WTC11 (cell line): ENCODE measurements around the gene FAM227B. TPM values are rescaled to one million over a fixed set of nuclear protein-coding genes. Genes with fewer than 3 reads are reported as not detected.

ENCODE experiments used
- ATAC-seq: fragments of 200-7000 bp; cut with Tn5 transposase; 2 replicates; pipeline ENCODE4 v1.10.0; 2021; ENCODE audit warnings: mild to moderate bottlenecking, moderate library complexity
- CTCF ChIA-PET: fragments of 300-600 bp; sonication (Branson Sonifier 250); formaldehyde crosslinking; loops from one replicate; lab custom pipeline; 2021; ENCODE audit warnings: antibody characterized with exemption; lab: Charles Lee
- POLR2A ChIA-PET: fragments of 350-600 bp; sonication (Branson Sonifier 250); formaldehyde crosslinking; loops from one replicate; lab custom pipeline; 2021; ENCODE audit warnings: antibody characterized with exemption; lab: Charles Lee
- DNase-seq: peaks from one replicate; pipeline ENCODE4 v3.0.0; 2021; ENCODE audit warnings: low spot score
- H3K27ac Mint-ChIP-seq: 2 replicates; pipeline ENCODE4 v1.8.0; 2021; ENCODE audit warnings: mixed read lengths
- H3K27me3 Mint-ChIP-seq: 2 replicates; pipeline ENCODE4 v1.8.0; 2021; ENCODE audit warnings: low read depth, mild to moderate bottlenecking, moderate library complexity, mixed read lengths
- H3K36me3 Mint-ChIP-seq: 2 replicates; pipeline ENCODE4 v1.8.0; 2021; ENCODE audit warnings: mixed read lengths
- H3K4me1 Mint-ChIP-seq: 2 replicates; pipeline ENCODE4 v1.8.0; 2022; ENCODE audit warnings: mixed read lengths
- H3K4me3 Mint-ChIP-seq: 2 replicates; pipeline ENCODE4 v1.8.0; 2021; ENCODE audit warnings: mild to moderate bottlenecking, moderate library complexity, mixed read lengths
- H3K9me3 Mint-ChIP-seq: 2 replicates; pipeline ENCODE4 v1.8.0; 2021; ENCODE audit warnings: mixed read lengths
- CREB1 ChIP-seq: sonication (generic); formaldehyde crosslinking; IDR thresholded peaks from 2 replicates; pipeline ENCODE4 v1.8.0; 2023; ENCODE audit warnings: mild to moderate bottlenecking, missing genetic modification reagents
- CTCF ChIP-seq: fragments of 200-600 bp; IDR thresholded peaks from 2 replicates; pipeline ENCODE4 v1.8.0; 2022; ENCODE audit warnings: antibody characterized with exemption
- E2F4 ChIP-seq: sonication (generic); formaldehyde crosslinking; IDR thresholded peaks from 2 replicates; pipeline ENCODE4 v1.8.1; 2022; ENCODE audit warnings: low read depth, mild to moderate bottlenecking, moderate library complexity, missing genetic modification reagents, borderline replicate concordance
- ETV6 ChIP-seq: sonication (generic); formaldehyde crosslinking; IDR thresholded peaks from 2 replicates; pipeline ENCODE4 v1.8.1; 2022; ENCODE audit warnings: mild to moderate bottlenecking, missing genetic modification reagents
- FOXK1 ChIP-seq: sonication (generic); formaldehyde crosslinking; IDR thresholded peaks from 2 replicates; pipeline ENCODE4 v1.8.0; 2022; ENCODE audit warnings: mild to moderate bottlenecking, moderate library complexity, missing genetic modification reagents
- GTF2I ChIP-seq: fragments of 250-450 bp; sonication (Bioruptor Pico); conservative IDR thresholded peaks from 2 replicates; pipeline ENCODE4 v1.4.0; 2021; ENCODE audit warnings: mild to moderate bottlenecking
- HMGA2 ChIP-seq: fragments of 250-450 bp; sonication (Bioruptor Pico); IDR thresholded peaks from 2 replicates; pipeline ENCODE4 v1.4.0; 2021; ENCODE audit warnings: mild to moderate bottlenecking, moderate library complexity
- HMGXB4 ChIP-seq: sonication (generic); formaldehyde crosslinking; IDR thresholded peaks from 2 replicates; pipeline ENCODE4 v1.8.1; 2023; ENCODE audit warnings: mild to moderate bottlenecking, moderate library complexity, missing genetic modification reagents
- JAZF1 ChIP-seq: fragments of 250-450 bp; sonication (Bioruptor Pico); IDR thresholded peaks from 2 replicates; pipeline ENCODE4 v1.9.0; 2021; ENCODE audit warnings: moderate library complexity, mild to moderate bottlenecking, inconsistent platforms
- KAT7 ChIP-seq: sonication (generic); formaldehyde crosslinking; IDR thresholded peaks from 2 replicates; pipeline ENCODE4 v1.8.1; 2023; ENCODE audit warnings: missing genetic modification reagents, mild to moderate bottlenecking, borderline replicate concordance
- MLX ChIP-seq: sonication (generic); formaldehyde crosslinking; IDR thresholded peaks from 2 replicates; pipeline ENCODE4 v1.8.1; 2023; ENCODE audit warnings: mild to moderate bottlenecking, missing genetic modification reagents, moderate library complexity
- NFYB ChIP-seq: sonication (generic); formaldehyde crosslinking; conservative IDR thresholded peaks from 2 replicates; pipeline ENCODE4 v1.8.0; 2022; ENCODE audit warnings: low read depth, missing genetic modification reagents
- NR1H2 ChIP-seq: sonication (generic); formaldehyde crosslinking; IDR thresholded peaks from 2 replicates; pipeline ENCODE4 v1.9.0; 2021; ENCODE audit warnings: mild to moderate bottlenecking, moderate library complexity, missing genetic modification reagents
- NR2C2 ChIP-seq: sonication (generic); formaldehyde crosslinking; IDR thresholded peaks from 2 replicates; pipeline ENCODE4 v1.8.0; 2022; ENCODE audit warnings: mild to moderate bottlenecking, missing genetic modification reagents
- PREB ChIP-seq: sonication (generic); formaldehyde crosslinking; IDR thresholded peaks from 2 replicates; pipeline ENCODE4 v1.8.1; 2022; ENCODE audit warnings: mild to moderate bottlenecking, missing genetic modification reagents, moderate library complexity, borderline replicate concordance
- SMAD3 ChIP-seq: sonication (generic); formaldehyde crosslinking; IDR thresholded peaks from 2 replicates; pipeline ENCODE4 v1.8.0; 2022; ENCODE audit warnings: missing genetic modification reagents, mild to moderate bottlenecking, borderline replicate concordance
- SOX15 ChIP-seq: fragments of 250-450 bp; sonication (Bioruptor Pico); IDR thresholded peaks from 2 replicates; pipeline ENCODE4 v1.9.0; 2021; ENCODE audit warnings: mild to moderate bottlenecking
- TCF7 ChIP-seq: sonication (generic); formaldehyde crosslinking; IDR thresholded peaks from 2 replicates; pipeline ENCODE4 v1.8.0; 2022; ENCODE audit warnings: mild to moderate bottlenecking, low read depth, missing genetic modification reagents, moderate library complexity
- USF1 ChIP-seq: sonication (generic); formaldehyde crosslinking; IDR thresholded peaks from 2 replicates; pipeline ENCODE4 v1.8.0; 2022; ENCODE audit warnings: mild to moderate bottlenecking, missing genetic modification reagents
- ZBTB21 ChIP-seq: sonication (generic); formaldehyde crosslinking; IDR thresholded peaks from 2 replicates; pipeline ENCODE4 v1.8.1; 2023; ENCODE audit warnings: mild to moderate bottlenecking, missing genetic modification reagents, borderline replicate concordance
- ZBTB43 ChIP-seq: sonication (generic); formaldehyde crosslinking; IDR thresholded peaks from 2 replicates; pipeline ENCODE4 v1.8.1; 2023; ENCODE audit warnings: mild to moderate bottlenecking, missing genetic modification reagents
- ZSCAN18 ChIP-seq: fragments of 250-450 bp; sonication (Bioruptor Pico); IDR thresholded peaks from 2 replicates; pipeline ENCODE4 v2.1.2; 2022; ENCODE audit warnings: mild to moderate bottlenecking, moderate library complexity
- total RNA-seq: library from RNA; stranded (reverse); gene quantifications from 3 replicates; pipeline ENCODE4 v1.2.3, GENCODE V29; 2021

FAM227B gene
- total RNA-seq, 1 experiment from 2014 or later, result 6.8 TPM

- no peak for TF ChIP-seq ZBTB43
- TF ChIP-seq ZBTB21 (CRISPR knock-in tag), result no peak
- no peak for TF ChIP-seq E2F4 (CRISPR knock-in tag)
- no peak for TF ChIP-seq USF1 (CRISPR knock-in tag)
- no peak for TF ChIP-seq SOX15 (CRISPR knock-in tag)
- no peak for TF ChIP-seq GTF2I (CRISPR knock-in tag)
- no peak for TF ChIP-seq CREB1
- no peak for TF ChIP-seq PREB (CRISPR knock-in tag)
- TF ChIP-seq KAT7 (CRISPR knock-in tag), result no peak
These were observed 319.8 kb downstream of the FAM227B start (continued) for GRCh38 chr15:49300856-49301255.

- ChIA-PET CTCF (no interaction called here), POLR2A (no interaction called here)
- H3K27ac Mint-ChIP-seq, result no peak overlapping the region
- peaks cover 18% of the 10 kb centered on the region for H3K9me3 Mint-ChIP-seq
- H3K27me3 Mint-ChIP-seq, result no peaks in the 10 kb centered on the region
- H3K36me3 Mint-ChIP-seq, result no peaks in the 10 kb centered on the region; the same call in 1 of the 2 replicates
- no peak for TF ChIP-seq FOXK1
- TF ChIP-seq NFYB (CRISPR knock-in tag), result no peak
- no peak for TF ChIP-seq ZSCAN18
- TF ChIP-seq MLX (CRISPR knock-in tag), result no peak
- TF ChIP-seq HMGA2 (CRISPR knock-in tag), result no peak
- TF ChIP-seq CTCF, result no peak
- TF ChIP-seq SMAD3 (CRISPR knock-in tag), result no peak
- no peak for TF ChIP-seq NR1H2
- TF ChIP-seq HMGXB4 (CRISPR knock-in tag), result no peak
- TF ChIP-seq NR2C2 (CRISPR knock-in tag), result no peak
- no peak for TF ChIP-seq JAZF1 (CRISPR knock-in tag)
- TF ChIP-seq ETV6 (CRISPR knock-in tag), result no peak
- TF ChIP-seq USF1 (CRISPR knock-in tag), result no peak
- TF ChIP-seq GTF2I (CRISPR knock-in tag), result no peak
- no peak for TF ChIP-seq TCF7 (CRISPR knock-in tag)
- TF ChIP-seq E2F4 (CRISPR knock-in tag), result no peak
- no peak for DNase-seq
- ATAC-seq, result no peak
- no peaks in the 10 kb centered on the region for H3K4me1 Mint-ChIP-seq
- no peak overlapping the region for H3K4me3 Mint-ChIP-seq
These were observed 323.0 kb downstream of the FAM227B start for GRCh38 chr15:49297584-49297983.
